ENCODE results near the gene FRMD4A. TPM values are rescaled to one million over a fixed set of nuclear protein-coding genes. Genes with fewer than 3 reads are reported as not detected.

The FRMD4A gene
- total RNA-seq, 2 experiments from 2014 or later, result 0.88 to 1.4 TPM

DNA sequence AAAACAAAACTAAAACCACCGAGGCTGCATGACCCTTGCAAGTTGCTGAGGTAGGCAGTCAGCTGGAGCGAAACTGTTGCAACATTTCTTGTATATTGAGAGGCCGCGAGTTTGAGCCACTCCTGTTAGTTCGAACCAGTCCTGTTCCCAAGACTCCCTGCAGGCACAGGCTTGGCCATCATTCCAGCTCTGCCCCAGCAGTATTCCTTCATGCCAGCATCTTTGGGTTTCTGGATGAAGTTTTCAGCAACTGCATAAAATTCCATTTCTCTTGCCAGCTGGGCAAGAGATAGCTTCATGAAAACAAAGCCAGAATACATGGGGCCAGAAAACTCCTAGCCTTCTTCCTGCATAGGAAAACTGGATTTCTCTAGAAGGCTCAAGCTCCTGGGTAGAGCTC, 207.6 kb downstream of the FRMD4A start:
- H3K4me1 Mint-ChIP-seq, result no peaks in the 10 kb centered on the region
- H3K27ac Mint-ChIP-seq, result no peak overlapping the region
- H3K9me3 Mint-ChIP-seq, result peaks cover 2% of the 10 kb centered on the region
- POLR2A ChIA-PET, result no interaction called here
- DNase-seq, result no peak
- no peaks in the 10 kb centered on the region for H3K36me3 Mint-ChIP-seq
- H3K27me3 Mint-ChIP-seq, result peaks cover 3% of the 10 kb centered on the region
- H3K4me3 Mint-ChIP-seq, result no peak overlapping the region
- no peak for ATAC-seq (ENCODE audit: low read depth)

- H3K27ac Mint-ChIP-seq, result no peak overlapping the region
- H3K4me1 Mint-ChIP-seq, result no peaks in the 10 kb centered on the region
- peaks cover 2% of the 10 kb centered on the region for H3K9me3 Mint-ChIP-seq
- POLR2A ChIA-PET, result no interaction called here
- no peak overlapping the region for H3K4me3 Mint-ChIP-seq
- H3K27me3 Mint-ChIP-seq, result peaks cover 3% of the 10 kb centered on the region
- DNase-seq (no peak), ATAC-seq (ENCODE audit: low read depth) (no peak)
- H3K36me3 Mint-ChIP-seq, result no peaks in the 10 kb centered on the region
Measured at GRCh38 chr10:14120812-14121211, 209.9 kb downstream of the FRMD4A start.

GRCh38 chr10:14118953-14119352, 211.8 kb downstream of the FRMD4A start:
- peaks cover 2% of the 10 kb centered on the region for H3K9me3 Mint-ChIP-seq
- no peak overlapping the region for H3K4me3 Mint-ChIP-seq
- no peak for ATAC-seq (ENCODE audit: low read depth)
- no peaks in the 10 kb centered on the region for H3K36me3 Mint-ChIP-seq
- H3K27me3 Mint-ChIP-seq, result peaks cover 2% of the 10 kb centered on the region
- no peak overlapping the region for H3K27ac Mint-ChIP-seq
- POLR2A ChIA-PET, result no interaction called here
- no peak for DNase-seq
- H3K4me1 Mint-ChIP-seq, result no peaks in the 10 kb centered on the region

DNA sequence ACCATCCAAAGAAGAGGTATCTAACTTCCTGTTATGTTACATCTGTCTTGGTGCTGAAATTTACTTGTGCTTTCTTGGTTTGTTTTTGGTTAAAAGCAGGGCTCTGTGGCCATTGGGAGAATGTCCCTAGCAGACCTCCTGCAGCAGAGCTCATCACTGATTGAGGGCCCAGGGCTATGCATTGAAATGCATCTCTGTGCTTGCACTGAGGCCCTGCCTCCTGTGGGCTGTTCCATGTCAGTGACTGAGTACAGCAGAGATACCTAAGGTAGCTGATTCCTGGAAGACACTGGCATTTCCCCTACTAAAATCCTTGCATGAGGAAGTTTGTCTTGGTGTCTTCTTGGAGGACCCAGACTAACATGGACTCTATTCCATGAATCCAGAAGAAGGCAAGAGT, 213.9 kb downstream of the FRMD4A start:
- no peak for DNase-seq
- ATAC-seq (ENCODE audit: low read depth), result no peak

DNA sequence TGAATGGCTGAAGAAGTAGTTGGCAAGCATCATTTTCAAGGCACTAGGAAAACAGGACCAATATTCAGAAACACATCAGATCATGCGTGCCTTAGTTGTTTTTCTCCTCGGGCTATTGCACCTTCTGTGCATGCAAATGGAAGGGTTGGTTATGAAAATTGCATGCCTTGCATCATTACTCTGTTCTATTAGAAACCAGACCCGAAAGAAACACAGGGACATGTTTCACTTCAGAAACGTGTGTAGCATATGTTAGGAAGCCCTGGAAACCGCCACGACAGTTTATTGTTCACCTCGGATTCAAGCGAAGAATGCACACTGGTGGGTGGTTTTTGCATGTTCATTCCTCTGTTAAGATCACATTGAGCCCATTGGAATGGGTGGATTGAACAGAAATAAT, 214.7 kb downstream of the FRMD4A start:
- H3K4me1 Mint-ChIP-seq, result no peaks in the 10 kb centered on the region
- no peaks in the 10 kb centered on the region for H3K36me3 Mint-ChIP-seq
- no peak overlapping the region for H3K4me3 Mint-ChIP-seq
- no peaks in the 10 kb centered on the region for H3K9me3 Mint-ChIP-seq
- POLR2A ChIA-PET, result no interaction called here
- DNase-seq (no peak), ATAC-seq (ENCODE audit: low read depth) (no peak)
- no peak overlapping the region for H3K27ac Mint-ChIP-seq
- H3K27me3 Mint-ChIP-seq, result peaks cover 7% of the 10 kb centered on the region

More for the DNA sequence above, 213.9 kb downstream of the FRMD4A start:
- H3K9me3 Mint-ChIP-seq, result no peaks in the 10 kb centered on the region
- no peaks in the 10 kb centered on the region for H3K36me3 Mint-ChIP-seq
- H3K27me3 Mint-ChIP-seq, result peaks cover 4% of the 10 kb centered on the region
- POLR2A ChIA-PET, result no interaction called here
- H3K4me3 Mint-ChIP-seq, result no peak overlapping the region
- H3K27ac Mint-ChIP-seq, result no peak overlapping the region
- no peaks in the 10 kb centered on the region for H3K4me1 Mint-ChIP-seq

DNA sequence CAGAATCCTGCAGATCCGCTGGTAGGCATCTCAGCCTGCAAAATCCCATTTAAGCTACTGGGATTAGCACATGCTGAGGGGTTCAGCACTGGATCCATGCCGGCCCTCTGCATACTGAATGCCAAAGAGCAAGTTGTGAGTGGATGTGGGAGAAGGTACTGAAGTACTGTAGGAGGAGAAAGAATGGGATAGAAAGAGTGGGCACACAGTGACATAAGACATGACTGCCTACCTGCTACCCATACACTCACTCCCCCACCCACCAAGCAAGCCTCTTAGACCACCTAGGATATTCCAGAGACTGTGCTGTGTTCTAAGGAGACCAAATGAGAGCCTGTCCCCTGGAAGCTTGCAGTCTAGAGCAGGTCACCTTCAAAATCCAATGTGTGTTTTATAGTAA, 215.9 kb downstream of the FRMD4A start:
- Mint-ChIP-seq H3K27me3 (peaks cover 10% of the 10 kb centered on the region), H3K4me1 (no peaks in the 10 kb centered on the region), H3K27ac (no peak overlapping the region), H3K9me3 (no peaks in the 10 kb centered on the region), H3K36me3 (no peaks in the 10 kb centered on the region), H3K4me3 (no peak overlapping the region)
- DNase-seq (no peak), ATAC-seq (ENCODE audit: low read depth) (no peak)
- POLR2A ChIA-PET, result no interaction called here

- POLR2A ChIA-PET, result no interaction called here
- no peaks in the 10 kb centered on the region for H3K9me3 Mint-ChIP-seq
- DNase-seq (no peak), ATAC-seq (ENCODE audit: low read depth) (no peak)
- H3K4me3 Mint-ChIP-seq, result no peak overlapping the region
- H3K27me3 Mint-ChIP-seq, result peaks cover 20% of the 10 kb centered on the region
- H3K36me3 Mint-ChIP-seq, result no peaks in the 10 kb centered on the region
- H3K4me1 Mint-ChIP-seq, result no peaks in the 10 kb centered on the region
- H3K27ac Mint-ChIP-seq, result no peak overlapping the region
Measured at GRCh38 chr10:14112056-14112455, 218.7 kb downstream of the FRMD4A start.

GRCh38 chr10:14111208-14111607, 219.5 kb downstream of the FRMD4A start:
- ATAC-seq (ENCODE audit: low read depth) (no peak), DNase-seq (no peak)
- H3K27ac Mint-ChIP-seq, result no peak overlapping the region
- H3K36me3 Mint-ChIP-seq, result no peaks in the 10 kb centered on the region
- POLR2A ChIA-PET, result no interaction called here
- H3K4me1 Mint-ChIP-seq, result no peaks in the 10 kb centered on the region
- H3K27me3 Mint-ChIP-seq, result peaks cover 26% of the 10 kb centered on the region
- H3K9me3 Mint-ChIP-seq, result peaks cover 4% of the 10 kb centered on the region
- no peak overlapping the region for H3K4me3 Mint-ChIP-seq

DNA sequence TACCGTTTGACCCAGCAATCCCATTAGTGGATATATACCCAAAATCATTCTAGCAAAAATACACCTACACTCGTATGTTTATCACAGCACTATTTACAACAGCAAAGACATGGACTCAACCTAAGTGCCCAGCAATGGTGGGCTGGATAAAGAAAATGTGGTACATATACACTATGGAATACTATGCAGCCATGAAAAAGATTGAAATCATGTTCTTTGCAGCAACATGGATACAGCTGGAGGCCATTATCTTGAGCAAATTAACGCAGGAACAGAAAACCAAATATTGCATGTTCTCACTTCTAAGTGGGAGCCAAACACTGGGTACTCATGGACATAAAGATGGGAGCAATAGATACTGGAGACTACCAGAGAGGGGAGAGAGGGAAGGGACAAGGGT, 223.9 kb downstream of the FRMD4A start:
- POLR2A ChIA-PET, result no interaction called here
- Mint-ChIP-seq H3K4me1 (no peaks in the 10 kb centered on the region), H3K9me3 (peaks cover 12% of the 10 kb centered on the region), H3K36me3 (no peaks in the 10 kb centered on the region), H3K4me3 (no peak overlapping the region), H3K27ac (no peak overlapping the region), H3K27me3 (peaks cover 22% of the 10 kb centered on the region)
- ATAC-seq (ENCODE audit: low read depth) (no peak), DNase-seq (no peak)

- no peak for ATAC-seq (ENCODE audit: low read depth)
- Mint-ChIP-seq H3K4me3 (no peak overlapping the region), H3K9me3 (peaks cover 12% of the 10 kb centered on the region), H3K36me3 (no peaks in the 10 kb centered on the region), H3K27ac (no peak overlapping the region), H3K4me1 (no peaks in the 10 kb centered on the region), H3K27me3 (peaks cover 6% of the 10 kb centered on the region)
- POLR2A ChIA-PET, result no interaction called here
- no peak for DNase-seq
Measured at GRCh38 chr10:14102056-14102455, 228.7 kb downstream of the FRMD4A start.

DNA sequence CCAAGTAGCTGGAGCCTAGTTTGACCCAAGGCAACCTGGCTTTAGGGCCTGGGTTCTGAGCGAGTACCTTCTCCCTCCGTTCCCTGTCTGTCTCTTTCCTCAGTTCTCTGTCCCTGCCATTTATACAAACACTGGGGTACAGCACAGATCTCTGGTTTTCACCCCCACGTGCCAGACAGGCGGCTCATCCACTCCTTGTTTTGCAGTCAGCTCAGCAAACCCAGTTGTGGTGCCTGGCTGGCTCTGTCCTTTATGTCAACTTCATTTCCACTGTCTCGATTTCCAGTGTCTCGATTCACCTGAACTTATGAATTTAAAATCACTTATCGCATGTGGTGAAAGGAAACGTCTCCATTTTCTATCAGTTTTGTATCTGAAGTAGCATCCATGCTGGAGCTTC, 230.8 kb downstream of the FRMD4A start:
- Mint-ChIP-seq H3K4me3 (no peak overlapping the region), H3K27ac (no peak overlapping the region), H3K27me3 (no peaks in the 10 kb centered on the region), H3K4me1 (no peaks in the 10 kb centered on the region), H3K9me3 (peaks cover 4% of the 10 kb centered on the region), H3K36me3 (no peaks in the 10 kb centered on the region)
- no peak for DNase-seq
- no peak for ATAC-seq (ENCODE audit: low read depth)
- POLR2A ChIA-PET, result no interaction called here

DNA sequence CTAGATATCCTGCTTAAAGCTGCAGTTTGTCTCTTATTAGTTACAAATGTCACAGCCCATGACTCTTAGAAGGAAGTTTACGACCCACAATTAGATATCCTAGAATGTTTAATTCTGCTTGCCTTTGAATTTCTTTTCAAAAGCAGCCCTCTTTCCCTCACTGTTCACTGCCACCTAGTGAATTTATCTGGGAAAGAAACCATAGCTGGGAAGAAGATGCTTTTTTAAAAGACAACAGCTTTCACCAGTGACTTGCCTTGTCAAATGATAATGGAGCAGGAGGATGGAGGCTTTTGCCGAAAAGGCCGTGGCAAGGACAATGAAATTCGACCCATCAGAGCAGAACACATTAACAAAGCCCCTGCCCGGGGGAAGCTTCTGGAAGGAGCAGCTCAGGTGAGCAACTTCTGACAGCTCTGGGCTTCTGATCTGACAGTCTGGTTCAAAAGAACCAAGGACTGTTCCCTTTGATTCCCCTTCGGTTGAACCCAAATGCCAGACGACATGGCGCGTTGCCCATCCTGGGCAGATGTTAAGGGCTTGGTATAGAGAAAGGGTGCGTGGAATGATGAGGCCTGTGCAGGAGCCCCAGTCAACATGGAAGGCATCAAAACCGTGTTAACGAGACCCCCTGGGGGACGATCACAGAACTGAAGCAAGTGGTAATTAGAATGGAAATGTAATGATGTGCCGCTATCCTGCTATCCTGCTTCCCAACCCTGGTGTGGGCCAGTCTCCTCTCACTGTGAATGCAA, 236.8 kb downstream of the FRMD4A start:
- Mint-ChIP-seq H3K9me3 (no peaks in the 10 kb centered on the region), H3K4me1 (no peaks in the 10 kb centered on the region), H3K4me3 (no peak overlapping the region), H3K27me3 (peaks cover 5% of the 10 kb centered on the region), H3K27ac (no peak overlapping the region), H3K36me3 (no peaks in the 10 kb centered on the region)
- POLR2A ChIA-PET, result no interaction called here
- DNase-seq (no peak), ATAC-seq (ENCODE audit: low read depth) (no peak)

DNA sequence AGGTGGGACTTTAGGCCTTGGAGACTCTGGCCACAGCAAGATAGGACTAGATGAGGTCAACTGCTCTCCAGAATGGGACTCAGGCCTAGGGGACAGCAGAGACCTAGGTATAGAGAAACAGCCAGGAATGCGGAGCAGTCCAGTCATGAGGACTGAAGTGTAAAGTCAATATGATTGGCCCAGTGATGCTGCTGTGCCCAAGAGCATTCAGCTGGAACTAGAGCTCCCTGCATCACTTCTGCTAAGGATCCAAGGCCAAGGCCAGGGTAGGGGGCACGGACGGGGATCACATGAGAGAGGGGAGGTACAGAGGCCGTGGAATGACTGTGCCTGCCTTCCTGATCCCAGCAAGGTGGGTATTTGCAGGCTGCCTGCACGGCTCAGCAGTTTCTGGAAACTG, 237.9 kb downstream of the FRMD4A start:
- no peak for DNase-seq
- ATAC-seq (ENCODE audit: low read depth), result no peak
- H3K4me1 Mint-ChIP-seq, result no peaks in the 10 kb centered on the region
- no peaks in the 10 kb centered on the region for H3K36me3 Mint-ChIP-seq
- no peak overlapping the region for H3K4me3 Mint-ChIP-seq
- no peaks in the 10 kb centered on the region for H3K9me3 Mint-ChIP-seq
- H3K27ac Mint-ChIP-seq, result no peak overlapping the region
- H3K27me3 Mint-ChIP-seq, result peaks cover 5% of the 10 kb centered on the region
- POLR2A ChIA-PET, result no interaction called here

GRCh38 chr10:14089556-14090292, 241.0 kb downstream of the FRMD4A start:
- Mint-ChIP-seq H3K4me1 (no peaks in the 10 kb centered on the region), H3K27ac (no peak overlapping the region), H3K27me3 (peaks cover 5% of the 10 kb centered on the region), H3K4me3 (no peak overlapping the region), H3K36me3 (no peaks in the 10 kb centered on the region), H3K9me3 (no peaks in the 10 kb centered on the region)
- DNase-seq (no peak), ATAC-seq (ENCODE audit: low read depth) (no peak)
- POLR2A ChIA-PET, result no interaction called here

Data from activated naive CD8-positive, alpha-beta T cell treated with anti-CD3 and anti-CD28 coated beads, Interleukin-2, amount 10 ng/mL, durations not matched to agents 7 days and 5 days (primary cell).